HCT116 (cell line): ENCODE measurements around the gene COL26A1.

ENCODE experiments used
- CEBPB ChIP-seq: IDR thresholded peaks from 2 replicates; pipeline ENCODE4 v1.6.1; 2012; ENCODE audit warnings: low read depth
- POLR2A ChIP-seq: IDR thresholded peaks from 2 replicates; pipeline ENCODE4 v1.7.0; 2011; ENCODE audit warnings: borderline replicate concordance; ENCODE audit not compliant: insufficient read depth, insufficient read length; ENCODE audit errors: extremely low read depth
- SIN3A ChIP-seq: IDR thresholded peaks from 2 replicates; pipeline ENCODE4 v1.6.1; 2012; ENCODE audit warnings: low read depth
- TCF7L2 ChIP-seq: IDR thresholded peaks from 2 replicates; pipeline ENCODE4 v1.7.0; 2011; ENCODE audit warnings: borderline replicate concordance, inconsistent platforms; ENCODE audit not compliant: insufficient read depth, insufficient read length; ENCODE audit errors: extremely low read depth
- TF ChIP-seq, protein P1 (sequence below): IDR thresholded peaks from 2 replicates; pipeline ENCODE4 v1.6.1; 2012
- TF ChIP-seq, protein P2 (sequence below), 3 experiments: fragments of 200-600 bp in 1 of 3; sonication (generic) in 1 of 3; IDR thresholded peaks in 2 of 3; conservative IDR thresholded peaks in 1 of 3; 2 replicates each; pipeline ENCODE4 v1.5.1; 2012 to 2017; ENCODE audit warnings: low read depth in 2 of 3, low read length in 2 of 3, antibody characterized with exemption in 1 of 3, borderline replicate concordance in 1 of 3, control low read depth in 1 of 3, mild to moderate bottlenecking in 1 of 3, mixed read lengths in 1 of 3, mixed run types in 1 of 3, moderate library complexity in 1 of 3; ENCODE audit not compliant: insufficient read depth in 1 of 3

DNA sequence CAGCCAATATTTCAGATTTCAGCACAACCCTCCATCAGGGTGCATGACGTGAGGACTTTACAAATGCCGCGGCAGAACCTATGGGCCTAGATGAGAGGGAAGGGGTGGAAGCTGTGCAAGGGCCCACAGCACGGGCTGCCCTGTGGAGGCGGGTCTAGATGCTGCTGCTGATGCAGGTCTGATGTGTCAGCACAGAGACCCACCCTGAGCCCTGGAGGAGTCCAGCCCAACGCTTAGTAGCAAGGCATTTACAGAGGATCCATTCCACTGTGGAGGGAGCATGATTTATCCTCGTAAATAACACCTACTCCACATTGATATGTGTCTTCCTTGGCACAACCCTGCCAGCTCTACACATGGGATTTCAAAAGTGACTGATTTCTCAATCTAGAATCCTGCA lies 217.9 kb downstream of the COL26A1 start:
- no peak for TF ChIP-seq CEBPB
- TF ChIP-seq SIN3A, result no peak
- TF ChIP-seq POLR2A, result no peak
- TF ChIP-seq TCF7L2, result no peak
- TF ChIP-seq, protein P1, sequence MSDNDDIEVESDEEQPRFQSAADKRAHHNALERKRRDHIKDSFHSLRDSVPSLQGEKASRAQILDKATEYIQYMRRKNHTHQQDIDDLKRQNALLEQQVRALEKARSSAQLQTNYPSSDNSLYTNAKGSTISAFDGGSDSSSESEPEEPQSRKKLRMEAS, result no peak
- TF ChIP-seq, protein P2, sequence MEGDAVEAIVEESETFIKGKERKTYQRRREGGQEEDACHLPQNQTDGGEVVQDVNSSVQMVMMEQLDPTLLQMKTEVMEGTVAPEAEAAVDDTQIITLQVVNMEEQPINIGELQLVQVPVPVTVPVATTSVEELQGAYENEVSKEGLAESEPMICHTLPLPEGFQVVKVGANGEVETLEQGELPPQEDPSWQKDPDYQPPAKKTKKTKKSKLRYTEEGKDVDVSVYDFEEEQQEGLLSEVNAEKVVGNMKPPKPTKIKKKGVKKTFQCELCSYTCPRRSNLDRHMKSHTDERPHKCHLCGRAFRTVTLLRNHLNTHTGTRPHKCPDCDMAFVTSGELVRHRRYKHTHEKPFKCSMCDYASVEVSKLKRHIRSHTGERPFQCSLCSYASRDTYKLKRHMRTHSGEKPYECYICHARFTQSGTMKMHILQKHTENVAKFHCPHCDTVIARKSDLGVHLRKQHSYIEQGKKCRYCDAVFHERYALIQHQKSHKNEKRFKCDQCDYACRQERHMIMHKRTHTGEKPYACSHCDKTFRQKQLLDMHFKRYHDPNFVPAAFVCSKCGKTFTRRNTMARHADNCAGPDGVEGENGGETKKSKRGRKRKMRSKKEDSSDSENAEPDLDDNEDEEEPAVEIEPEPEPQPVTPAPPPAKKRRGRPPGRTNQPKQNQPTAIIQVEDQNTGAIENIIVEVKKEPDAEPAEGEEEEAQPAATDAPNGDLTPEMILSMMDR (IDR thresholded peaks at IDR 0.05 in 2 of 3, conservative IDR thresholded peaks at IDR 0.05 in 1 of 3; ENCODE audit: borderline replicate concordance in 1 of 3, insufficient read depth in 1 of 3, low read depth in 2 of 3, low read length in 2 of 3), result no peak
